Measurements from ENCODE around the gene TSC2. TPM values are rescaled to one million over a fixed set of nuclear protein-coding genes. Genes with fewer than 3 reads are reported as not detected.

Gene TSC2
- total RNA-seq, 2 donors from 2014 or later: 42.4 to 43.2 TPM

DNA sequence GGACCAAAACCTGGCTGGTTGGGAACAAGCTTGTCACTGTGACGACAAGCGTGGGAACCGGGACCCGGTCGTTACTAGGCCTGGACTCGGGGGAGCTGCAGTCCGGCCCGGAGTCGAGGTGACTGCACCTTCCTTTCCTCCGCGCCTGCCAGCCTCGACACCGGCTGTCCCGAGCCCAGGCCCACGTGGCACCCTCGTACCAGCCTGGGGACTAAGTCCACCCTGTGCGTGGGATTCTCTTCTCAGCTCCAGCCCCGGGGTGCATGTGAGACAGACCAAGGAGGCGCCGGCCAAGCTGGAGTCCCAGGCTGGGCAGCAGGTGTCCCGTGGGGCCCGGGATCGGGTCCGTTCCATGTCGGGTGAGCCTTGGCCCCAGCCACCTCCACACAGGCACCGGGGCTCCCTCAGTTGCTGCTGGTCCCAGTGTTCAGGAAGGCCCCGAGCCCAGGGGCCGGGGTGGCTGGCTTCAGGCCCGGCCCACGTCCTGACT, 31.6 kb downstream of the TSC2 start:
- Histone ChIP-seq H3K4me1 (peaks cover 0 to 21% of the 10 kb centered on the region in 2 donors), H3K9me3 (no peaks in the 10 kb centered on the region), H3K4me3 (no peak overlapping the region), H3K27me3 (no peaks in the 10 kb centered on the region), H3K36me3 (peaks cover 37% of the 10 kb centered on the region), H3K27ac (no peak overlapping the region)
- DNase-seq (ENCODE audit: low spot score): no peak
- no peak for TF ChIP-seq CTCF (IDR thresholded peaks at IDR 0.05)

- DNase-seq (ENCODE audit: low spot score): no peak
- H3K4me3 ChIP-seq: no peak overlapping the region
- no peak for TF ChIP-seq CTCF (IDR thresholded peaks at IDR 0.05)
Observed at GRCh38 chr16:2079991-2080390, 32.2 kb downstream of the TSC2 start.

DNA sequence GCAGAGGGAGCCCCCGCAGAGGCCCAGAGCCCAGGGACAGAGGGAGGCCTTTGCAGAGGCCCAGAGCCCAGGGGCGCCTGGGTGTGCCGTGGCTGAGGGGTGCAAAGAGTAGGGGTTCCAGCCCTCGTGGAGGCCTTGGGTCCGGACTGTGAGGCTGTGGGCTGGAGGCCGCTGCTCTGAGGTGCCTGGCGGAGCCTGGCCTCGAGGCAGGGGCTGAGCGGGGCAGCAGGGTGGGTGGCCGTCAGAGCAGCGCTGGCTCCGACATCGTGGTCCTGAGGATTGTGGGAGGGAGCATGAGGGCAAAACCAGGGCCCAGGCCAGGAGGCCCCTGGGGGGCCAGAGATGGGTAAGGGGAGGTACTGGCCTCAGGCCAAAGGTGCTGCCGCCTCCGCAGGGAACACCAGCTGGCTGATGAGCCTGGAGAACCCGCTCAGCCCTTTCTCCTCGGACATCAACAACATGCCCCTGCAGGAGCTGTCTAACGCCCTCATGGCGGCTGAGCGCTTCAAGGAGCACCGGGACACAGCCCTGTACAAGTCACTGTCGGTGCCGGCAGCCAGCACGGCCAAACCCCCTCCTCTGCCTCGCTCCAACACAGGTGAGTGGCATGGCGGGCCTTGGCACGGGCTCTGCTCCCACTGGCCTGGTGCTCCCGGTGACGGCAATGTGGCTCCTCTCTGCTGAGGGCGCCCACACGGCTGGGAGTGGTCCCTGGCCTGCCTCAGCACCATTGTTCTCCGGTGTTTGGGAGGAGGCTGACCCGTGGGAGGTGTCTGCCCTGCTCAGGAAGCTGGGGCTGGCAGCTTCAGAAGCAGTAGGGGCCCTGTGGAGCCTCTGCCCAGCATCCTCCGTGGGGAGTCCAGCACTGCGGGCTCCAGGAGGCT, 33.7 kb downstream of the TSC2 start:
- peaks cover 25% of the 10 kb centered on the region for H3K36me3 ChIP-seq
- H3K27ac ChIP-seq: no peak overlapping the region
- no peaks in the 10 kb centered on the region for H3K9me3 ChIP-seq
- DNase-seq (ENCODE audit: low spot score): no peak
- no peaks in the 10 kb centered on the region for H3K27me3 ChIP-seq
- TF ChIP-seq CTCF (IDR thresholded peaks at IDR 0.05): no peak
- peaks cover 0 to 21% of the 10 kb centered on the region in 2 donors for H3K4me1 ChIP-seq
- H3K4me3 ChIP-seq: no peak overlapping the region

More at GRCh38 chr16:2079991-2080390, 32.2 kb downstream of the TSC2 start:
- Histone ChIP-seq H3K9me3 (no peaks in the 10 kb centered on the region), H3K27me3 (no peaks in the 10 kb centered on the region), H3K4me1 (peaks cover 0 to 21% of the 10 kb centered on the region in 2 donors), H3K36me3 (peaks cover 32% of the 10 kb centered on the region), H3K27ac (no peak overlapping the region)

DNA sequence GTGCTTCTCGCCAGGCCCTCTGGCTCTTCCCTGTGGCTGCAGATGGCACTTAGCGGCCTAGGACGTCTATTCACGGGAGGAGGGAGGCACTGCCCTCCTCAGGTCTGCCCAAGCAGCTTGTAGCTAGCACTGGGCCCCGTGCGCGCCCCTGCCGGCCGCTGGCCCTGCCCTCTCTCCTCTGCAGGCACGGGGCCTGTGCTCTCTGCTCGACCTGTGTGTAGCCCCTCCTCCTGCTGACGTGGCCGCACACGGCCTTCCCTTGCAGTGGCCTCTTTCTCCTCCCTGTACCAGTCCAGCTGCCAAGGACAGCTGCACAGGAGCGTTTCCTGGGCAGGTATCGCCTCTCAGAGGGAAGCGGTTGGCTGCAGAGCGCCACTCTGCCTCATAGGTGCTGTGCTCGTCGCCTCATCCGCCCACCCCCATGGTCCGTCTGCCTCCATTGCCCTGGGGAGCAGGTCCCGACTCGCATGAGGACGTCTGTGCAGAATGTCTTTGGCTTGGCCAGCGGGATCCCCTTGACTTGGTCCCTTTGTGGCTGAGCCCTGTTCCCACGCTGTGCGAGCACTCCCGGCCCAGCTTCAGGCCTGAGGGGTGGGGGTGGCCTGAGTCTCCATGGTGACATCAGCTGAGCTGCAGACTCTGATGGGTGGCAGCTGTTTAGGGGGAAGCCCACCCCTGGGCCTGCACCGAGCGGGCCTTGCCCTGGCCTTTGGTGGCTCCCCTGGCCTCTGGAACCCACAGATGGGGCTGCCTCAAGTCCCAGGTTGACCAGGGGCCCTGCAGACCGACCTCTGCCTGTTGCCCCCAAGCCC, 34.6 kb downstream of the TSC2 start:
- H3K27me3 ChIP-seq: no peaks in the 10 kb centered on the region
- no peak for DNase-seq (ENCODE audit: low spot score)
- peaks cover 30% of the 10 kb centered on the region for H3K36me3 ChIP-seq

DNA sequence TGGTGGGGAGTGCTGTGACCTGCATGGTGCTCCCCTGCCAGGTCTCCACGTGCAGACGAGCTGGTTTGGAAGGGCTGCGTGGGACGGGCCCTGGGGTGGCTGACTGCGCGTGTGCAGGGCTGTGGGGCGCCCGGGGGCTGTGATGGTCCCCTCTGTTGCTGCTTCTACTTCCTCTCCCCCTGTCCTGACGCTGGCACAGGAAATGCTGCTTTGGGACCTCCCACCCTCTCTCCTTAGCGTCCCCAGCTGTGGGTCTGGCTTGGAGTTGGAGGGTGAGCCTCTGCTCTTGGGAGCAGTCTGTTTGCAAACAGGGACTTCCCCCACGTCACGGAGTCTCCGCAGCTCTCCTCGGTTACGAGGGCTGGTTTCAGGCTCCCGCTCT, 35.2 kb downstream of the TSC2 start:
- Histone ChIP-seq H3K36me3 (peaks cover 33% of the 10 kb centered on the region), H3K4me1 (peaks cover 0 to 21% of the 10 kb centered on the region in 2 donors), H3K27me3 (no peaks in the 10 kb centered on the region), H3K27ac (no peak overlapping the region), H3K9me3 (no peaks in the 10 kb centered on the region), H3K4me3 (no peak overlapping the region)
- DNase-seq (ENCODE audit: low spot score): no peak
- no peak for TF ChIP-seq CTCF (IDR thresholded peaks at IDR 0.05)

More for the DNA sequence above, 34.6 kb downstream of the TSC2 start:
- Histone ChIP-seq H3K9me3 (no peaks in the 10 kb centered on the region), H3K4me1 (peaks cover 0 to 21% of the 10 kb centered on the region in 2 donors), H3K27ac (no peak overlapping the region), H3K4me3 (no peak overlapping the region)
- no peak for TF ChIP-seq CTCF (IDR thresholded peaks at IDR 0.05)

Data from right atrium auricular region (tissue), 2 donors.